ENCODE results near the gene RUFY2. TPM values are rescaled to one million over a fixed set of nuclear protein-coding genes. Genes with fewer than 3 reads are reported as not detected.

The RUFY2 gene
- total RNA-seq, 1 donor from 2014 or later, result 26.1 TPM

DNA sequence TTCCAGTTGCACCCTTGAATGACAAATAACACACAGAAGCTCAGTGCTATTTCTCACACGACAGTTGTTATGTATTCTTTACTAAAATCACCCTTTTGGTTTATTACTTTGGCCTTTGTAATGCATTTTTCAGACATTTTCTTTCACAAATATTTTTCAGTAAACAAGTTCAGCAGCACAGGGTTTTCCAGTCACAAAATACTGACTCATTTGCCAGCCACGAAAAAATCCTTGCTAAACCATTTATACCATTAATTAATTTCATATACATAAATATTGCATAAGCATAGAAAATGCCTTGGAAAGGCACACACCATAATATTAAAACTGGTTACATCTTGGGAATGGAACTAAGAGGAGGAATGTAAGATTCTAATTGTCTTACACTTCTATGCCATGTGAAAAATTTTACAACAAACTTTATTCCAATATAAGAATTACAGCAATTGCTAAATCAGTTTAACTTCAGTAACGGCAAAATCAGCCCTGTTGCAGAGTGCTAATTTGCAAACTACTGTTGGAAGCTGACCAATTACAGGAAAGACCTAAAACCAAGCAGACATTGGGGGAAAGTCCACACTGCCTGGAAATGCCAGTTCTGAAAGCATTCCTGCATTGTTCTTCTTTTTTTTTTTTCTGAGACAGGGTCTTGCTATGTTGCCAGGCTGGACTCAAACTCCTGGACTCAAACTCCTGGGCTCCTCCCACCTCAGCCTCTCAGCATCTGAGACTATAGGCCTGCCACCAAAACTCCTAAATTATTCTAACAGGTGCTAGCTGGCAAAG is 42.8 kb downstream of the RUFY2 start:
- DNase-seq, result no peak

DNA sequence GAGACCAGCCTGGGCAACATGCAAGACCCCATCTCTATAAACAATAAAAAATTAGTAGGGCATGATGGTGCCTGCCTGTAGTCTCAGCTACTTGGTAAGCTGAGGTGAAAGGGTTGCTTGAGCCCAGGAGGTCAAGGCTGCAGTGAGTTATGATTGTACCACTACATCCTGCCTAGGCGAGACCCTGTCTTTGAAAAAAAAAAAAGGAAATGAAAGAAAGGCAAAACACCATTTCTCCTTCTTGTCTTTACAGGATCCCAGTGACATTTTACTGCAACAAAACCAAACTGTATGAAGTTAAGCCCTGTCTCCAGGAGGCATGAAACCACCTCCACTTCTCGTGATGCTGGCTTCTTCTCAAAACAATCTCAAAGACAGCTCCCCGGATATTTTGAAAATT is 44.5 kb downstream of the RUFY2 start:
- no peak for DNase-seq

DNA sequence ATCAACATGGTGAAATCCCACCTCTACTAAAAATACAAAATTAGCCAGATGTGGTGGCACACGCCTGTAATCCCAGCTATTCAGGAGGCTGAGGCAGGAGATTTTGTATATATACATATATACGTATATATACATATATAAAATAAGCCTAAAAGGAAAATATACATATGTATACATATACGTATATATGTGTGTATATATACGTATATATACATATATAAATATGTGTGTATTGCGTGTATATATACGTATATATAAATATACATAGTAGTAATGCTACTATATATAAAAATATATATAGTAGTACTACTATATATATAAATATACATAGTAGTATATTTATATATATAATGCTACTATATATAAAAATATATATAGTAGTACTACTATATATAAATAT is 47.9 kb downstream of the RUFY2 start:
- no peak for DNase-seq

DNA sequence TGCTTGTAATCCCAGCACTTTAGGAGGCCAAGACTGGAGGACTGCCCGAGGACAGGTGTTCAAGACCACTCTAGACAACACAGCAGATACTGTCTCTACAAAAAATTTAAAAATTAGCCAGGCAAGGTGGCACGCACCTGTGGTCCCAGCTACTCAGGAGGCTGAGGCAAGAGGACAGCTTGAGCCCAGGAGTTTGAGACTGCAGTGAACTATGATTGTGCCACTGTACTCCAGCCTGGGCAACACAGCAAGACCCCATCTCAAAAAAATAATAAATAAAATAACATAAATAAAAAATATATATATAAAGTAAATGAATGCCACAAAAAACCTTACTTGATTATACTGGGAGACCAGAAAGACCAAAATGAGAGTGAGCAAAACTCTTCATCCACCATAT is 53.5 kb downstream of the RUFY2 start:
- DNase-seq, result no peak

DNA sequence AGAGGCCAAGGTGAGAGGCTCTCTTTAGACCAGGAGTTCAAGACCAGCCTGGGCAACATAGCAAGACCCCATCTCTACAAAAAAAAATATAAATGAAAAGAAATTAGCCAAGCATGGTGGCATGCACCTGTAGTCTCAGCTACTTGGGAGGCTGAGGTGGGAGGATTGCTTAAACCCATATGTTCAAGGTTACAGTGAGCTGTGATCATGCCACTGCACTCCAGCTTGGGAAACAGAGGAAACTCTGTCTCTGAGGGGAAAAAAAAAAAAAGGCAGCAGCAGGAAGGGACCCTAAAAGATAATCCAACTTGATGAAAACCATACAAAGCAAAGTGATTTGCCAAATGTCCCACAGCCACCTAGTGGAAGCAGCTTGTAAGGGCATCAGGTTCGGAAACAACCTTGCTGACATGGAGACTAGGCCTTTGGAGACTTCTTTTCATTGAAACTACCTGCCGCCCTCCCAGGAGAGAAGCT is 58.8 kb downstream of the RUFY2 start:
- DNase-seq, result peak; percentile 54

DNA sequence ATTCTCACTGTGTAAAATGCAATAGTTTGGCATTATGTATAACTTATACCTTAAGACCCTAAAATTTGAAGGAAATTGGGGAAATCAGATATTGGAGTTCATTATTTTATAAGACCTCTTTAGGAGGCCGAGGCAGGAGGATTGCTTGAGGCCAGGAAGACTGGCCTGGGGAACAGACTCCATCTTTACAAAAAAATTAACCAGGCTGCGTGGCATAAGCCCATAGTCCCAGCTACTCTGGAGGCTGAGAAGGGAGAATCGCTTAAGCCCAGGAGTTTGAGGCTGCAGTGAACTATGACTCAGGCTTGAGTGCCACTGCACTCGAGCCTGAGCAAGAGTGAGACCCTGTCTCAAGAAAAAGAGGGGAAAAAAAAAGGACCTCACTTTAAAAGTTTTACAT is 60.3 kb downstream of the RUFY2 start:
- no peak for DNase-seq

DNA sequence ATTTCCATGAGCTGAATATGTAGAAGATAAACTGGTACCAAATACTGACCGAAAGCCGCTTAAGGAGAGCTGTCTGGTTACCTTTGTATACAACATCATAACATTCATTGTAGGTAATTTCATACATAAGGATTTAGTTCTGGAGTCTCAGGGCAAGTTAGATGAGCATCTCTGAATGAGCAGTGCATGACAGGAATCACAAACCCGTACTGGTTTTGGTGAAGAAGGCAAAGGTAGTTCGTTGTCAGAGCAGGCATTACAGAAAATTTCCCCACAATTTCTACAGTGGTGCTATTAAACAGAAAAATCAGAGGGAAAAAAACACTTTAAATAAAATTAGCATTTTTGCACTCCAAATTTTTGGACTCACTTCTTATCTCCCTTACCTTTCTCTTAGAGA is 61.5 kb downstream of the RUFY2 start:
- no peak for DNase-seq

DNA sequence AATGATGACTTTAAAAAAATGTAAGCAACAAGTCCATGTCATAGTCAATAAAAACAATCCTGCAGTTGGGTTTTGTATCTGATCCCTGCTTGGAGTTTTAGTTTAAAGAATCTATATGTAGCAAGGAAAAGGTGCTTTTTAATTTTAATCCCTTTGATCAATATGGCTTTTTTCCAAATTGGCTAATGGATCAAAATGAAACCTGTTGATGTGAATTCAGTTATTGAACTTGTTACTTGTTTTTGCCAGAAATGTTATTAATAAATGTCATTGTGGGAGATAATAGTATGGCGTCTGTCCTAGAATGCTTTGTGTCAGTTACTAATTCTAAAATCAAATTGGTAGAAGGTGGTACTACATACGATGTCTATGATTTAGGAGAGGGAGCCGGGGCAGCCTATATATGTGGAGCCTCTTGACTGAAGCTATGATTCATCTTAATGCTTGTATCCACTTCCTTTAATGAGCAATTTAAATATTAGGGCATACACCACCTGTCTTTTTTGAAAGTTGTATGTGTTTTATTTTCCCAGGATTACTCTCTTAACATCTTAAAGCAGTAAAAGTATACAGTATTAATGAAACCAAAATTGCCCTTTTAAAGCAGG is 64.1 kb downstream of the RUFY2 start:
- no peak for DNase-seq

DNA sequence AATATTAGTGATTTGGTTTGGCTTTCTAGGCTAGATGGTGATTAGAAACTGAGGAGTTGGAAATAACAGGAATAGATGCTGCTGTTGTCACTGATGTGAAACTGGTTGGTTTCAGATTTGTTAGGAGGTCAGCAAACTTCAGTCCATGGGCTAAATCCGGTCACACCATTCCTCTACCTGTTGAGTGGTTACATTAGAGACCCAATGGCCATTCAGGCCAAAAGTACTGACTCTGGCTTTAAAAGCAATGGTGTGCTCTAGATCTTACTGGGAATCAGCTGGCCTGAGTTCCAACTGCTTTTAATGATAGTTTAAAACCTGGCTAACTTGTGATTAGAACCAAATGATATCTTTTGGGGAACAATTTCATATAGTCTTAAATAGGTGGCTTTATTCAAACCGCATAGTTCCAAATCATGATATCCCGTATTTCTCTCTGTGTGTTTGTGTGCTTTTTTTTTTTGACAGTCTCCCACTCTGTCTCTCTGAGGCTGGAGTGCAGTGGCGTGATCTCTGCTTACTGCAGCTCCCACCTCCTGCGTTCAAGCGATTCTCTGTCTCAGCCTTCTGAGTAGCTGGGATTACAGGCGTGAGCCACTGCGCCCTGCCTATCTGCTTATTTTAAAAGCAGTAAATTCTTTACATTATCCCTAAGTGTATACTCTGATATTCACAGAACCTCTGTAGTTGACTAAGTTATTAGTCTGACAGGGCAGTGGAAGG is 66.6 kb downstream of the RUFY2 start:
- DNase-seq, result no peak

DNA sequence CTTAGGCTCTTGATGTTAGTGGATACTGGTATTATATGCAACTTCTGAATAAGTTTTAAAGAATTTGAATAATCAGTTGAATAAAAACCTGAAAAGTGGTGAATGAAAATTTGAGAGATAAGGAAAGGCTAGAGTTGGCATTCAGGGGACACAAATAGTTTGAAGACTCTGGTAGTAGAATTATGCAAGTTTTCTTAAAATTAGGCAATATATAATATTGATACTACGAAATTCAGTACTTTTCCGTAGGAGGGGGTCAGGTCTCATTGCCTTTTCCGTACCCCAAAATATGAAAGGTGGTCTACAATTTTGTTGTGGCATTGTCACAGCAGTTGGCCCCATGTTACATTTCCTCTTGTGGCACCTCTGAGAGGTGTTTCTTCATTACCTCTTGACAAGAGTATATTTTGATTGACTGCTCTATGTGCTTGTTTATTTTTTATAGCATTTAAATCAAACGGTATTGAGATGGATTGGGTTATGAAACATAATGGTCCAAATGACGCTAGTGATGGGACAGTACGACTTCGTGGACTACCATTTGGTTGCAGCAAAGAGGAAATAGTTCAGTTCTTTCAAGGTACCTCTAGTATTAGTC is 70.2 kb downstream of the RUFY2 start:
- DNase-seq, result no peak

DNA sequence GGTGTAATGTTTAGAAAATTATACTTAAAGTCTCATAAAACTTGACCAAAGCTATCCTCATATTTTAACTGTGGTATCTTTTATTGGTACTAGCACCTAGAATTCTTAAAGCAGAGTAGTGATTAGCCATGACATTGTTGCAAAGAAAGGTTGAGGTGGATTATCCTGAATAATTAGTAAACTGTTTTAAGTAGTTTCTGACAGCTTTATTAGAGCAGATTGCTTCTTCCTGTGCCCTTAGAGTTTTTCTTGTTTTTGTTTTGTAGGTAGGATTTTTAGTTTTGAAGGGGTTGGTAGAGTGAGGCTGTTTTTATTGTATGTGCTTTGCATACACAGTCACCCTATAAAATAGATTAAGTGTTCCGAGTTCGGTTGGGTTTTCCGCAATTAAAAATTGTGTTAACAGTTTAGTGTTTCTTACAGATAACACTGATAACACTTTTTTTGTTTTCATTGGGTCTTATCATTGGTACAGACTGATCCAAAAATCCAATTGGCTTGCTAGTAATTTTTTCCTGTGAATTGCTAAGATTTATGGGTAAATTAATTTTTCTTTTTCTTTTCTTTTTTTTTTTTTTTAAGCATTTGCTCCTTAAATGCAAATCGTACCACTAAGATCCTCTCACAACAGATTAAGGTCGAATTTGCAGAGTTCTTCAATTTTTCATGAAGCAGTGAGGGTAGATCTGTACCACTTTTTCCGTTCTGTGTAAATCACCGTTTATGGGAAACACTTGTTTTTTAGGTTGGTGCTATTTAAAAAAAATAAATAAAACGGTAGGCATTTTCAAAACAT is 72.2 kb downstream of the RUFY2 start:
- no peak for DNase-seq

DNA sequence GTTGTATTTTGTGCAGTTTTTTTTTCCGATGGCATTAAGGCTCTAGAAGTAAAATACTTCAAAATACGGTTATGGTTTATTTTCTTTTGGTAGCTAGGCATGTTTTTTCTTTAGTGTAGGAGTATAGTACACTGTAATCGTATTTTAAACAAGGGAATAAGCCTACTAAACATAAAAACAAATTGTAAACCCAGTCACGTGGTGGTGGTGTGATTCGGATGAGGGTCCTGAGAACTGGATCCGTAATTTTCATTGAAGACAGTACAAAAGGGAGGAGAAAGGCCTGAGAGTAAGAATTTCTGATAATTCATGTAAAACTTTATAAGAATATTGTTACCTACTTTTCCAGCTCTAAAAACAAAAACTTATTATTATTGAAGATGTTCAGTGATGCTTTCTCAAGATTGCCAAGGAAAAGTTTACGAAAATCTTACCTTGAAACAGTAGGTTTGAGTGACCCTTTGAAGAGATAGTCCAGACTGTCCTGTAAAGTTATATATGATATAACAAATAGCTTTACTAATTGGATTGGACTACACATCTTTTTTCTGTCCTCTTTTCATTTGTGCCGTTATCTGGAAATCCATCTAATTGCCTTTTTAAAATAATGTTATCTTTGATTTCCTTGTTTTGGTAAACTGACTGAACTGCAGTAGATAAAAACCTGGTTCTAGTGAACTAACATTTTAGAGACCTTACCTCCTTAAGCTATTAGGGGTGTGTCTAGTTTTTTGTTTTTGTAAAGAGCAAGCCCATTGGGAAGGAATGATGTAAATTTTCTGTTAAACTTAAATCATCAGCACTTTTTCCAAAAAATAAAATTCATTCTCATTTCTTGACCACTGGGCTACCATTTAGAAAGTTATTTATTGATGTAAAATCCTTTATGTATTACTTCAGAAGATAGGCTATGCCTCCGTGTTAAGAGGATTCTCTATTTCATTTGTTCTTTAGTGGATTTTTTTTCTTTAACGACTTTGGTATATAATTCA is 73.3 kb downstream of the RUFY2 start:
- DNase-seq, result peak; percentile 25

DNA sequence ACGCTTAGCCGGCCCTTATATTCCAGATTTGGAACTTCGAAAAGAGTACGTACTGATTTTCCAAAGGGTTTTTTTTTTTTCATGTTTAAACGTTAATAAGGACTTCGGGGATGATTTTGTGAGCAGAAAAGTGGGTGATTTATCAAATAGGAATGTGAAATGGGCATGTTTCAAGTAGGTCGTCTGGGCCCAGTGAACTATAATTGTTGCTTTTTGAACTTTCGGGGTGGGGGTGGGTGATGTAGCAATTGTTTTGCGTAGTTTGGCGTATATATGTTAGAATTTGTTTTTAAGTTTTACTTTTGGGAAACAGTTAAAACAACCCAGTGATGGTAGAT is 74.0 kb downstream of the RUFY2 start:
- no peak for DNase-seq

DNA sequence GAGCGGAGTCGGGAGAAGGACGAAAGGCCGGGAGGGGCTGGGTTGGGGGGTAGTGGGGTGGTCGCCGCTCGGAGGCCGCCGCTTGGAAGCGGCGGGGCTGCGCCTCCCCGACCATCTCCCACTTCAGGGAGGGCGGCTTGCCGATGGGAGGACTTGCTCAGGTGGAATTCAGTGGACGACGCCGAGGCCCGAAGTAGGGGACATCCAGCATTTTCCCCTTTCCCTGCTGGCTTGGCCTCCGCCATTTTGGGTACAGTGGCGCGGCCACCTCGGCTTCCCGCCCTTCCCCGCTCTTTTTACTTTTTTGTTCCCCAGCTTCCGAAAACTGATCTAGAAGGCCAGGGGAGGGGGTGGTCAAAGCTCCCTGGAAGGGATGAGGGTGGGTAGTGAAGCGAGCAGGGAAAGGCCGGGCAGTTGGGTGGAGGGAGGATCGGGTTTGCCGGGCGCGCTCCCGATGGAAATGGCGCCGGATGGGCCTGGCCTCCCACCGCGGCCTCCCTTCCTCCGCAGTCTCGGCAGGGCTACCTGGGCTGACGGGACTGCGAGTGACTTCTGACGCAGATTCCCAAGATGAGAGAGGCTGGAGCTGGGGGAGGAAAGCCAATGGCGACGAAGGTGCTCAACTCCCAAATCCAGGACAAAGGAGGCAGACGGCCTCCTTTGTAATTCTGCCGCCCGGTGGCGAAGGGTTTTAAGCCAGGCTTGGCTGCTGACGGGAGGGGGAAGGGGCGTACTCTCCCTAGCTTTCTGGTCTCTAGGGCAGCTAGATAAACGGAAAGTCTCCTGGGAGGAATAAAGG is 74.6 kb downstream of the RUFY2 start, which contains the start of gene PBLD:
Gene PBLD, minus strand, starts transcription at position 670 of the 799 bp plus-strand sequence. CDS start 26,084 bp downstream, outside the sequence.
- peak; percentile 91 for DNase-seq

DNA sequence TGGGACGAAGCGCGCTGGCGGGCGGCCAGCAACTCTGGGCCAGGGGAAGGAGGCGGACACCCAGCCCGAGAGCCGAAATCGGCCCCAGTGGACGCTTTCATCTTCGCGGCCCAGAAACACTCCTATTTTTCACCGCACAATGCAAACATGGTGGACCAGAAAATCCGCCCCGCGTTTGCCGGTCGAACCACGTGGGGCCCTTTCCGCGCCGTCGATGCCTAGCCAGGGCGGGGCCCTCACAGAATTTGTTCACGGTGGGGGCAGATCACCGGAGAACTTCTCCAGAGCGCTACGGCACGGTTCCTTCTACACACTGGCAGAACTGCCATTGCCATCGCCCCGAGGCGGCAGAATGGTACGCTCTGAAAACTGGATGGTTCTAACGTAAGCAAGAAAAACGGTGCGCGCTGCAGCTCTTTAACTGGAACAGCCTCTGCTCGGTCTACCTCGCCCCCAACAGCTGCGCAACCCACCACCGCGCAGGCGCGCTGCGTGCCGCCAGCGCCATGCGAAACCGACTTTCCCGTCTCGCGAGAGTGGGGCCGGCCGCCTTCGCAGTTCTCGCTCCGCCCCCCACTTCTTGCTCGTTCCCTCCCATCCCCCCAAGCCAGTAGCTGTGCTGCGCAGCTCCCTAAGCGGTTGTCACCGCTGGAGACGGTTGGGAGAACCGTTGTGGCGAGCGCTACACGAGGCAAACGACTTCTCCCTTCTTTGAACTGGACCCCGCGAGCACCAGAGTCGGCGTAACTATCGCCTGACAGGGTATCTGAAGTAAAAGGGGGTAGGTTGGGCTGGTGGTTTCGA is 75.4 kb downstream of the RUFY2 start, which contains the start of gene HNRNPH3:
Gene HNRNPH3, plus strand, starts transcription at position 610 of the 804 bp plus-strand sequence. CDS start 5,158 bp downstream, outside the sequence.
- DNase-seq, result peak; percentile 100

DNA sequence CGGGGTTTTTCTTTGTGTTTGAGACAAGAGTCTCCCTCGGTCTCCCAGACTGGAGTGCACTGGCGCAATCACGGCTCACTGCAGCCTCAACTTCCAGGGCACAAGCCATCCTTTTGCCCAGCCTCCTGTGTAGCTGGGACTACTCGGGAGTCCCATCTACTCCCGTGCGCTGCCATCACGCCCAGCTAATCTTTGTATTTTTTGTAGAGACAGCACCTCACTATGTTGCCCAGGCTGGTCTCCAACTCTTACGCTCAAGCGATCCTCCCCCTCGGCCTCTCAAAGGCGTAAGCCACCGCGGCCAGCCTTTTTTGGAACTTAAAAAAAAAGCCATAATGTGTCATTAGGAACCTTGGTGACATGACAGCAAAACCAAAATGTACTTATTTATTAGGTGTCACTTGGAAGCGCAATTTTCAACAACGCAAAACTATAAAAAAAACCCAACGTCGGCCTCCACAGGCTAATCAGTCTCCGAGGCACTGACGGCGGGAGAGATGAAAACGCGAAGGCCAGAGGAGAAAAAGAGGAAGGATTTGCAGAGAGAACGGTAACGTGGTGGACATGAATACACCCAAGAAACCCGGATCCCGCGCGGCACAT is 76.1 kb downstream of the RUFY2 start:
- DNase-seq, result peak; percentile 61

DNA sequence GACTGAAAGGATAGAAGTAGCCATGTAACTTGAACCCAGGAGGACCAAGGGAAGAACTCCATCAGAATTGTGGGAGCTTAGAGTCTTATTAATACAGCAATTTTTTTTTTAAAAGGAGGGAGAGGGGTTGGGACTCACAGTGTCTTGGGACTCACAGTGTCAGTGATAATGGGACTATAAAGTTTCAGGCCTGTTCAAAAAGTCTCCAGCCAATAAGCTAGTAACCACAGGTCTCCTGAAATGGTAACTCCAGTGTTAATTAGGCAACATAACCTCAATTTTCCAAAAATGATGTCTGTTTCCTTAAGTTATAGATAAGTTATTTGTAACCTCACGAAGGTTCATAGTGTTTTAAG is 77.6 kb downstream of the RUFY2 start:
- no peak for DNase-seq
